MCF 10A (cell line): Measurements from ENCODE around the gene UBE2E3. TPM values are rescaled to one million over a fixed set of nuclear protein-coding genes. Genes with fewer than 3 reads are reported as not detected.

ENCODE experiments used
- BruUV-seq: library from RNA; stranded (reverse); fragments of 400-500 nt; replicated peaks from 2 replicates; lab custom pipeline; 2021; lab: Mats Ljungman, UMichigan
- CTCF ChIA-PET: fragments of 300-600 bp; sonication (Branson Sonifier 250); formaldehyde crosslinking; extraction: SDS; loops from one replicate; lab custom pipeline; 2021; ENCODE audit warnings: antibody characterized with exemption, inconsistent platforms; lab: Yijun Ruan, JAX
- POLR2A ChIA-PET: fragments of 300-600, 350-650 bp; sonication (Branson Sonifier 250); formaldehyde crosslinking; extraction: SDS; loops from one replicate; lab custom pipeline; 2020; ENCODE audit warnings: antibody characterized with exemption, inconsistent platforms; lab: Yijun Ruan, JAX
- DNase-seq: peaks from one replicate; pipeline ENCODE4 v3.0.0-alpha.2; 2018; ENCODE audit not compliant: unreplicated experiment
- H3K27ac Mint-ChIP-seq: one replicate; pipeline ENCODE4 v1.8.0; 2022; ENCODE audit warnings: mild to moderate bottlenecking, low read depth, mixed read lengths; ENCODE audit not compliant: unreplicated experiment
- H3K27me3 Mint-ChIP-seq: one replicate; pipeline ENCODE4 v1.8.0; 2022; ENCODE audit warnings: mixed read lengths; ENCODE audit not compliant: insufficient read depth, unreplicated experiment
- H3K36me3 Mint-ChIP-seq: one replicate; pipeline ENCODE4 v1.8.0; 2022; ENCODE audit warnings: mild to moderate bottlenecking, moderate library complexity, mixed read lengths; ENCODE audit not compliant: insufficient read depth, unreplicated experiment
- H3K4me1 Mint-ChIP-seq: one replicate; pipeline ENCODE4 v1.8.0; 2022; ENCODE audit warnings: mixed read lengths; ENCODE audit not compliant: insufficient read depth, unreplicated experiment
- H3K4me3 Mint-ChIP-seq: one replicate; pipeline ENCODE4 v1.8.0; 2022; ENCODE audit warnings: mild to moderate bottlenecking, moderate library complexity, mixed read lengths; ENCODE audit not compliant: unreplicated experiment
- H3K9me3 Mint-ChIP-seq: one replicate; pipeline ENCODE4 v1.8.0; 2022; ENCODE audit warnings: mixed read lengths; ENCODE audit not compliant: unreplicated experiment
- intact Hi-C: fragments of 100-400 bp; cut with micrococcal nuclease; formaldehyde crosslinking; loops from 2 replicates; pipeline ENCODE4 v1.14.1; 2022
- total RNA-seq: library from RNA; stranded (reverse); gene quantifications from 2 replicates; pipeline ENCODE4 v1.2.3, GENCODE V29; 2022
- TF ChIP-seq, protein P1 (sequence below): fragments of 200-600 bp; IDR thresholded peaks from one replicate; pipeline ENCODE4 v1.8.0; 2022; ENCODE audit warnings: antibody characterized with exemption, mild to moderate bottlenecking; ENCODE audit not compliant: unreplicated experiment

Gene UBE2E3
- total RNA-seq, 1 experiment from 2014 or later: 69.3 TPM

DNA sequence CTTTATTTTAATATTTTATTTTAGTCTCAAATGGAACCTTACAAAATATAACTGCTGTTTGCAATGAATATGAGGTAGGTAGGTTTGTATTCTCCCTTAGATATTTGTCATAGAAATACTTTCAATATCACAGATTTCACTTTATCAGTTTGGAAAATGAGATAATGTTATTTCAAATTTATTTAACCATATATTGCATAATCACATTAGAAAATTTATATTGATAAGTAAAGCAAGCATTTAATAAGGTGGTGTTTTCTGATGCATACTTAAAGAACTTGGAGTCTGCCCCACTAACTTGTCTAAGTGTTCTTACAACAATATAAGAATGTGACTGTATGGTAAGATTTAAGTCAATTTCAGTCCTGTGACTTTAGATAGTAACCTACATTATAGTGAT is 85.1 kb downstream of the UBE2E3 start:
- POLR2A ChIA-PET: no interaction called here
- BruUV-seq: no TSS peak
- Mint-ChIP-seq H3K4me3 (no peak overlapping the region), H3K9me3 (no peaks in the 10 kb centered on the region), H3K27me3 (no peaks in the 10 kb centered on the region), H3K27ac (no peak overlapping the region), H3K4me1 (peaks cover 6% of the 10 kb centered on the region), H3K36me3 (no peaks in the 10 kb centered on the region)
- TF ChIP-seq, protein P1, sequence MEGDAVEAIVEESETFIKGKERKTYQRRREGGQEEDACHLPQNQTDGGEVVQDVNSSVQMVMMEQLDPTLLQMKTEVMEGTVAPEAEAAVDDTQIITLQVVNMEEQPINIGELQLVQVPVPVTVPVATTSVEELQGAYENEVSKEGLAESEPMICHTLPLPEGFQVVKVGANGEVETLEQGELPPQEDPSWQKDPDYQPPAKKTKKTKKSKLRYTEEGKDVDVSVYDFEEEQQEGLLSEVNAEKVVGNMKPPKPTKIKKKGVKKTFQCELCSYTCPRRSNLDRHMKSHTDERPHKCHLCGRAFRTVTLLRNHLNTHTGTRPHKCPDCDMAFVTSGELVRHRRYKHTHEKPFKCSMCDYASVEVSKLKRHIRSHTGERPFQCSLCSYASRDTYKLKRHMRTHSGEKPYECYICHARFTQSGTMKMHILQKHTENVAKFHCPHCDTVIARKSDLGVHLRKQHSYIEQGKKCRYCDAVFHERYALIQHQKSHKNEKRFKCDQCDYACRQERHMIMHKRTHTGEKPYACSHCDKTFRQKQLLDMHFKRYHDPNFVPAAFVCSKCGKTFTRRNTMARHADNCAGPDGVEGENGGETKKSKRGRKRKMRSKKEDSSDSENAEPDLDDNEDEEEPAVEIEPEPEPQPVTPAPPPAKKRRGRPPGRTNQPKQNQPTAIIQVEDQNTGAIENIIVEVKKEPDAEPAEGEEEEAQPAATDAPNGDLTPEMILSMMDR: no peak
- intact Hi-C loops: no loop called here
- CTCF ChIA-PET: interaction anchor here (0.7 to 1.6 kb wide), 2 partner anchors 903 to 942 kb away, joined by 3 to 6 read pairs; no protein-coding TSS in a partner anchor
- no peak for DNase-seq

DNA sequence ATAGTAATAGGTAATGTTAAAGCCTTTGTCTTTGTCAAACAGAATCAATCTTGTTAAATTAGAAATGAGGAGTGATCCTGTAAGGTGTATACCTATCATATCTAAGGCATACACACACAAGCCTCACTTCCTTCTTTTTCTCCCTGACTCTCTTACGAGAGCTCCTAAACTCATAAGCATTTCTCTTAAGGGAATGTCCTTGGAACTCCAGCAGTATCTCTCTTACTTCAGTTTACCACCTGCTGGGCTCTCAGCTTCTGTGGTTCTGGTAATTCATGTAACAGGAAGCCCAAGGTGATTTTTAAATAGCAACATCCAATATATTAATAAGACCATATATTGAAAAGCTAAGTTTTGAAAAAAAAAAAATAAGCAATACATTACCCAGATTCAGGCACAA is 85.9 kb downstream of the UBE2E3 start:
- CTCF ChIA-PET: interaction anchor here (0.8 kb wide), 1 partner anchor 7 kb away, joined by 5 read pairs; no protein-coding TSS in a partner anchor
- Mint-ChIP-seq H3K4me1 (peaks cover 6% of the 10 kb centered on the region), H3K27ac (no peak overlapping the region), H3K4me3 (no peak overlapping the region), H3K36me3 (no peaks in the 10 kb centered on the region), H3K9me3 (no peaks in the 10 kb centered on the region), H3K27me3 (no peaks in the 10 kb centered on the region)
- intact Hi-C loops: no loop called here
- no peak for DNase-seq
- TF ChIP-seq, protein P1: no peak
- no TSS peak for BruUV-seq
- POLR2A ChIA-PET: no interaction called here

DNA sequence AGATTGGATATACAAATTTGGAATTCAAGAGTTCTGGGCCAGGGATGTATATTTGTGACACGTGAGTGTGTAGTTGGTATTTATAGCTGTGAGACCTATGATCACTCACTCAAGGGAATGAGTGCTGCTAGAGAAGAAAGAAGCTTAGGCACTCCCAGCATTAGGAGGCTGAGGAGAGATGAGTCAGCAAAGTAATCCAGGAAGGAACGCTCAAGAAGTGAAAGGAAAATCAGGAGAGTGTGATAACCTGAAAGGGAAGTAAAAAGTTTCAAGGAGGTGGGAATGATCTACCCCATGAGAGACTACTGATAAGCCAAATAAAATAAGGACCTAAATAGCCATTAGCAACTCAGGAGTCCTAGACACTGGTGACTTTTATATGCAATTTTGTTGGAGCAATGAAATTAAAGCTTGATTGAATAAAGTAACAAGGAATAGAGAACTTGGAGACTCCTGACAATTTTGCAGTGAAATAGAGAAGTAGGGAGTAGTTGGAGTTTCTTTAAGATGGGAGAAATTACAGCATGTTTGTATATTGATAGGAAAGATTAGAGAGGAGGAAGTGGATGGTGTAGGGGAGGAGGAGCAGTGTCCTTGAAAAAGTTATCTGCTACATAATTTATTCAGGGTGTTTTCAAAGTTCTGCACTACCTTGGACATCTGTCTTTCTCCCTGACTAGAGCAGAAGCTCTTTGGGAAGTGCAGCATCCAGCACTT is 89.9 kb downstream of the UBE2E3 start:
- BruUV-seq: no TSS peak
- peaks cover 24% of the 10 kb centered on the region for H3K4me1 Mint-ChIP-seq
- TF ChIP-seq, protein P1: no peak
- no peaks in the 10 kb centered on the region for H3K36me3 Mint-ChIP-seq
- H3K9me3 Mint-ChIP-seq: no peaks in the 10 kb centered on the region
- POLR2A ChIA-PET: interaction anchor here (0.6 to 1.3 kb wide), 5 partner anchors 11 to 708 kb away, joined by 3 to 7 read pairs (median 3); no protein-coding TSS in a partner anchor
- CTCF ChIA-PET: interaction anchor here (0.6 to 2.8 kb wide), 10 partner anchors 11 to 1502 kb away, joined by 3 to 25 read pairs (median 6); no protein-coding TSS in a partner anchor
- H3K27me3 Mint-ChIP-seq: no peaks in the 10 kb centered on the region
- intact Hi-C loops: loop anchor here (5.0 kb wide), 1 partner anchor 88 kb away; the partner anchor contains the start of gene UBE2E3
- DNase-seq: peak; percentile 73
- no peak overlapping the region for H3K27ac Mint-ChIP-seq
- no peak overlapping the region for H3K4me3 Mint-ChIP-seq

DNA sequence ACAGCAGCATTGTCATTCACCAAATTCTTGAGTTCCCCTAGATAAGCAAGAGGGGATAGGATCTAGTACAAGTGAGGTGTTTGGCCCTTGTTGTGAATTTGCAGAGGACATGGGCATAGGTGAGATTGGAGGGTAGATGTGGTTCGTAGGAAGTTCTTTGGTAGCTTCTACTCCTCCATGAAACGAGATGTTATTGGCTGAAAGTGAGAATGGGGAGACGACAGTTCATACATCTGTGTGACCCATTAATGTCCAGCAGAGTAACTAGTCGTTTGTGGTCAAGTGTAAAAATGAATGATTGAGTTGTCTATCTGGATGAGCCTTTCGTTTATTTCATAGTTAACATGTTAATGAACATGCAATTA is 90.4 kb downstream of the UBE2E3 start:
- no TSS peak for BruUV-seq
- intact Hi-C loops: loop anchor here (5.0 kb wide), 1 partner anchor 89 kb away; the partner anchor contains the start of gene UBE2E3
- H3K36me3 Mint-ChIP-seq: no peaks in the 10 kb centered on the region
- TF ChIP-seq, protein P1: no peak
- no peaks in the 10 kb centered on the region for H3K27me3 Mint-ChIP-seq
- POLR2A ChIA-PET: interaction anchor here (0.6 to 1.3 kb wide), 4 partner anchors 12 to 708 kb away, joined by 3 to 7 read pairs (median 3); no protein-coding TSS in a partner anchor
- peaks cover 25% of the 10 kb centered on the region for H3K4me1 Mint-ChIP-seq
- CTCF ChIA-PET: interaction anchor here (0.6 to 2.8 kb wide), 7 partner anchors 12 to 947 kb away, joined by 3 to 25 read pairs (median 6); no protein-coding TSS in a partner anchor
- no peaks in the 10 kb centered on the region for H3K9me3 Mint-ChIP-seq
- no peak for DNase-seq
- H3K4me3 Mint-ChIP-seq: no peak overlapping the region
- no peak overlapping the region for H3K27ac Mint-ChIP-seq
